WTC11 (cell line): ENCODE data around the gene CLCN7. TPM values are rescaled to one million over a fixed set of nuclear protein-coding genes. Genes with fewer than 3 reads are reported as not detected.

Experiments used
- ATAC-seq: fragments of 200-7000 bp; cut with Tn5 transposase; 2 replicates; pipeline ENCODE4 v1.10.0; 2021; ENCODE audit warnings: mild to moderate bottlenecking, moderate library complexity
- CTCF ChIA-PET: fragments of 300-600 bp; sonication (Branson Sonifier 250); formaldehyde crosslinking; loops from one replicate; lab custom pipeline; 2021; ENCODE audit warnings: antibody characterized with exemption; lab: Charles Lee
- POLR2A ChIA-PET: fragments of 350-600 bp; sonication (Branson Sonifier 250); formaldehyde crosslinking; loops from one replicate; lab custom pipeline; 2021; ENCODE audit warnings: antibody characterized with exemption; lab: Charles Lee
- DNase-seq: peaks from one replicate; pipeline ENCODE4 v3.0.0; 2021; ENCODE audit warnings: low spot score
- H3K27ac Mint-ChIP-seq: 2 replicates; pipeline ENCODE4 v1.8.0; 2021; ENCODE audit warnings: mixed read lengths
- H3K27me3 Mint-ChIP-seq: 2 replicates; pipeline ENCODE4 v1.8.0; 2021; ENCODE audit warnings: low read depth, mild to moderate bottlenecking, moderate library complexity, mixed read lengths
- H3K36me3 Mint-ChIP-seq: 2 replicates; pipeline ENCODE4 v1.8.0; 2021; ENCODE audit warnings: mixed read lengths
- H3K4me1 Mint-ChIP-seq: 2 replicates; pipeline ENCODE4 v1.8.0; 2022; ENCODE audit warnings: mixed read lengths
- H3K4me3 Mint-ChIP-seq: 2 replicates; pipeline ENCODE4 v1.8.0; 2021; ENCODE audit warnings: mild to moderate bottlenecking, moderate library complexity, mixed read lengths
- H3K9me3 Mint-ChIP-seq: 2 replicates; pipeline ENCODE4 v1.8.0; 2021; ENCODE audit warnings: mixed read lengths
- FOXK1 ChIP-seq: sonication (generic); formaldehyde crosslinking; IDR thresholded peaks from 2 replicates; pipeline ENCODE4 v1.8.0; 2022; ENCODE audit warnings: mild to moderate bottlenecking, moderate library complexity, missing genetic modification reagents
- HMGA2 ChIP-seq: fragments of 250-450 bp; sonication (Bioruptor Pico); IDR thresholded peaks from 2 replicates; pipeline ENCODE4 v1.4.0; 2021; ENCODE audit warnings: mild to moderate bottlenecking, moderate library complexity
- JAZF1 ChIP-seq: fragments of 250-450 bp; sonication (Bioruptor Pico); IDR thresholded peaks from 2 replicates; pipeline ENCODE4 v1.9.0; 2021; ENCODE audit warnings: moderate library complexity, mild to moderate bottlenecking, inconsistent platforms
- JUN ChIP-seq: sonication (generic); formaldehyde crosslinking; IDR thresholded peaks from 2 replicates; pipeline ENCODE4 v1.8.0; 2023; ENCODE audit warnings: mild to moderate bottlenecking, missing genetic modification reagents
- NR3C1 ChIP-seq: sonication (generic); formaldehyde crosslinking; conservative IDR thresholded peaks from 2 replicates; pipeline ENCODE4 v1.8.1; 2023; ENCODE audit warnings: low read depth, mild to moderate bottlenecking, missing genetic modification reagents
- PRRX2 ChIP-seq: fragments of 250-450 bp; sonication (Bioruptor Pico); IDR thresholded peaks from 2 replicates; pipeline ENCODE4 v1.8.0; 2021; ENCODE audit warnings: mild to moderate bottlenecking
- SP1 ChIP-seq: sonication (generic); formaldehyde crosslinking; conservative IDR thresholded peaks from 2 replicates; pipeline ENCODE4 v1.8.1; 2022; ENCODE audit warnings: missing genetic modification reagents
- TEAD1 ChIP-seq: sonication (generic); formaldehyde crosslinking; IDR thresholded peaks from 2 replicates; pipeline ENCODE4 v1.8.0; 2022; ENCODE audit warnings: mild to moderate bottlenecking, missing genetic modification reagents
- TEAD4 ChIP-seq: sonication (generic); formaldehyde crosslinking; IDR thresholded peaks from 2 replicates; pipeline ENCODE4 v1.8.0; 2022; ENCODE audit warnings: mild to moderate bottlenecking, missing genetic modification reagents
- ZNF121 ChIP-seq: sonication (generic); formaldehyde crosslinking; IDR thresholded peaks from 2 replicates; pipeline ENCODE4 v1.8.0; 2023; ENCODE audit warnings: missing genetic modification reagents
- ZNF232 ChIP-seq: sonication (generic); formaldehyde crosslinking; IDR thresholded peaks from 2 replicates; pipeline ENCODE4 v1.8.0; 2022; ENCODE audit warnings: mild to moderate bottlenecking, missing genetic modification reagents
- ZNF317 ChIP-seq: sonication (generic); formaldehyde crosslinking; IDR thresholded peaks from 2 replicates; pipeline ENCODE4 v1.8.1; 2023; ENCODE audit warnings: low read depth, mild to moderate bottlenecking, moderate library complexity, missing genetic modification reagents, borderline replicate concordance
- total RNA-seq: library from RNA; stranded (reverse); gene quantifications from 3 replicates; pipeline ENCODE4 v1.2.3, GENCODE V29; 2021
- TF ChIP-seq, protein P1 (sequence below): fragments of 250-450 bp; sonication (Bioruptor Pico); IDR thresholded peaks from 2 replicates; pipeline ENCODE4 v1.9.0; 2021; ENCODE audit warnings: mild to moderate bottlenecking
- TF ChIP-seq, protein P2 (sequence below): sonication (generic); formaldehyde crosslinking; IDR thresholded peaks from 2 replicates; pipeline ENCODE4 v1.8.0; 2023; ENCODE audit warnings: missing genetic modification reagents, mild to moderate bottlenecking, borderline replicate concordance
- TF ChIP-seq, protein P3 (sequence below): sonication (generic); formaldehyde crosslinking; IDR thresholded peaks from 2 replicates; pipeline ENCODE4 v1.8.1; 2022; ENCODE audit warnings: missing genetic modification reagents, borderline replicate concordance
- TF ChIP-seq, protein P4 (sequence below): sonication (generic); formaldehyde crosslinking; IDR thresholded peaks from 2 replicates; pipeline ENCODE4 v1.8.1; 2023; ENCODE audit warnings: mild to moderate bottlenecking, missing genetic modification reagents
- TF ChIP-seq, protein P5 (sequence below): sonication (generic); formaldehyde crosslinking; IDR thresholded peaks from 2 replicates; pipeline ENCODE4 v1.8.1; 2022; ENCODE audit warnings: mild to moderate bottlenecking, missing genetic modification reagents, moderate library complexity, borderline replicate concordance
- TF ChIP-seq, protein P6 (sequence below): sonication (generic); formaldehyde crosslinking; conservative IDR thresholded peaks from 2 replicates; pipeline ENCODE4 v1.8.1; 2023; ENCODE audit warnings: mild to moderate bottlenecking, low read depth, missing genetic modification reagents, moderate library complexity

CLCN7 gene
- total RNA-seq, 1 experiment from 2014 or later = 94.1 TPM

DNA sequence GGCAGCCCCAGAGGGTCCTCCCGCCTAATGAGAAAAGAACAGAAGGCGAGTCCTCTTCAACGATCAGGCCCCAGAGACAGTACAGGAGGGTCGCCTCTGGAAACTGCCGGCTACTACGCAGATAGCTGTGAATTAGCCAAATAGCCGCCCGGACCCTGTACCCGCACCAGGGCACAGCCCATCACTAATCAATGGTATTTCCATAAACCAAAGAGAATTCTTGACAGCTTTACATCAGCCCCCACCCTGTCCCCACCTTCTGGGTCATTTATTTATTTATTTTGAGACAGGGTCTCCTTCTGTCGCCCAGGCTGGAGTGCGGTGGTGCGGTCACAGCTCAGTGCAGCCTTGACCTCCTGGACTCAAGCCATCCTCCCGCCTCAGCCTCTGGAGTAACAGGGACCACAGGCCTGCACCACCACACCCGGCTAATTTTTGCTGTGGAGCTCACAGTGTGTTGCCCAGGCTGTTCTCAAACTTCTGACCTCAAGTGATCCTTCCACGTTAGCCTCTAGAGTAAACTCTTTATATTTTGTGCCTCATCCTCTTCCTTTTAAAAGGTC, 805 bp upstream of the CLCN7 start (continued):
- TF ChIP-seq, protein P1, sequence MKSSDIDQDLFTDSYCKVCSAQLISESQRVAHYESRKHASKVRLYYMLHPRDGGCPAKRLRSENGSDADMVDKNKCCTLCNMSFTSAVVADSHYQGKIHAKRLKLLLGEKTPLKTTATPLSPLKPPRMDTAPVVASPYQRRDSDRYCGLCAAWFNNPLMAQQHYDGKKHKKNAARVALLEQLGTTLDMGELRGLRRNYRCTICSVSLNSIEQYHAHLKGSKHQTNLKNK (CRISPR knock-in tag) = no peak
- TF ChIP-seq, protein P2, sequence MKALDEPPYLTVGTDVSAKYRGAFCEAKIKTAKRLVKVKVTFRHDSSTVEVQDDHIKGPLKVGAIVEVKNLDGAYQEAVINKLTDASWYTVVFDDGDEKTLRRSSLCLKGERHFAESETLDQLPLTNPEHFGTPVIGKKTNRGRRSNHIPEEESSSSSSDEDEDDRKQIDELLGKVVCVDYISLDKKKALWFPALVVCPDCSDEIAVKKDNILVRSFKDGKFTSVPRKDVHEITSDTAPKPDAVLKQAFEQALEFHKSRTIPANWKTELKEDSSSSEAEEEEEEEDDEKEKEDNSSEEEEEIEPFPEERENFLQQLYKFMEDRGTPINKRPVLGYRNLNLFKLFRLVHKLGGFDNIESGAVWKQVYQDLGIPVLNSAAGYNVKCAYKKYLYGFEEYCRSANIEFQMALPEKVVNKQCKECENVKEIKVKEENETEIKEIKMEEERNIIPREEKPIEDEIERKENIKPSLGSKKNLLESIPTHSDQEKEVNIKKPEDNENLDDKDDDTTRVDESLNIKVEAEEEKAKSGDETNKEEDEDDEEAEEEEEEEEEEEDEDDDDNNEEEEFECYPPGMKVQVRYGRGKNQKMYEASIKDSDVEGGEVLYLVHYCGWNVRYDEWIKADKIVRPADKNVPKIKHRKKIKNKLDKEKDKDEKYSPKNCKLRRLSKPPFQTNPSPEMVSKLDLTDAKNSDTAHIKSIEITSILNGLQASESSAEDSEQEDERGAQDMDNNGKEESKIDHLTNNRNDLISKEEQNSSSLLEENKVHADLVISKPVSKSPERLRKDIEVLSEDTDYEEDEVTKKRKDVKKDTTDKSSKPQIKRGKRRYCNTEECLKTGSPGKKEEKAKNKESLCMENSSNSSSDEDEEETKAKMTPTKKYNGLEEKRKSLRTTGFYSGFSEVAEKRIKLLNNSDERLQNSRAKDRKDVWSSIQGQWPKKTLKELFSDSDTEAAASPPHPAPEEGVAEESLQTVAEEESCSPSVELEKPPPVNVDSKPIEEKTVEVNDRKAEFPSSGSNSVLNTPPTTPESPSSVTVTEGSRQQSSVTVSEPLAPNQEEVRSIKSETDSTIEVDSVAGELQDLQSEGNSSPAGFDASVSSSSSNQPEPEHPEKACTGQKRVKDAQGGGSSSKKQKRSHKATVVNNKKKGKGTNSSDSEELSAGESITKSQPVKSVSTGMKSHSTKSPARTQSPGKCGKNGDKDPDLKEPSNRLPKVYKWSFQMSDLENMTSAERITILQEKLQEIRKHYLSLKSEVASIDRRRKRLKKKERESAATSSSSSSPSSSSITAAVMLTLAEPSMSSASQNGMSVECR = no peak
- TF ChIP-seq, protein P3, sequence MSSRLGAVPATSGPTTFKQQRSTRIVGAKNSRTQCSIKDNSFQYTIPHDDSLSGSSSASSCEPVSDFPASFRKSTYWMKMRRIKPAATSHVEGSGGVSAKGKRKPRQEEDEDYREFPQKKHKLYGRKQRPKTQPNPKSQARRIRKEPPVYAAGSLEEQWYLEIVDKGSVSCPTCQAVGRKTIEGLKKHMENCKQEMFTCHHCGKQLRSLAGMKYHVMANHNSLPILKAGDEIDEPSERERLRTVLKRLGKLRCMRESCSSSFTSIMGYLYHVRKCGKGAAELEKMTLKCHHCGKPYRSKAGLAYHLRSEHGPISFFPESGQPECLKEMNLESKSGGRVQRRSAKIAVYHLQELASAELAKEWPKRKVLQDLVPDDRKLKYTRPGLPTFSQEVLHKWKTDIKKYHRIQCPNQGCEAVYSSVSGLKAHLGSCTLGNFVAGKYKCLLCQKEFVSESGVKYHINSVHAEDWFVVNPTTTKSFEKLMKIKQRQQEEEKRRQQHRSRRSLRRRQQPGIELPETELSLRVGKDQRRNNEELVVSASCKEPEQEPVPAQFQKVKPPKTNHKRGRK (CRISPR knock-in tag) = no peak
- TF ChIP-seq JUN (no peak), NR3C1 (CRISPR knock-in tag) (no peak), PRRX2 (CRISPR knock-in tag) (no peak), JAZF1 (CRISPR knock-in tag) (no peak)

DNA sequence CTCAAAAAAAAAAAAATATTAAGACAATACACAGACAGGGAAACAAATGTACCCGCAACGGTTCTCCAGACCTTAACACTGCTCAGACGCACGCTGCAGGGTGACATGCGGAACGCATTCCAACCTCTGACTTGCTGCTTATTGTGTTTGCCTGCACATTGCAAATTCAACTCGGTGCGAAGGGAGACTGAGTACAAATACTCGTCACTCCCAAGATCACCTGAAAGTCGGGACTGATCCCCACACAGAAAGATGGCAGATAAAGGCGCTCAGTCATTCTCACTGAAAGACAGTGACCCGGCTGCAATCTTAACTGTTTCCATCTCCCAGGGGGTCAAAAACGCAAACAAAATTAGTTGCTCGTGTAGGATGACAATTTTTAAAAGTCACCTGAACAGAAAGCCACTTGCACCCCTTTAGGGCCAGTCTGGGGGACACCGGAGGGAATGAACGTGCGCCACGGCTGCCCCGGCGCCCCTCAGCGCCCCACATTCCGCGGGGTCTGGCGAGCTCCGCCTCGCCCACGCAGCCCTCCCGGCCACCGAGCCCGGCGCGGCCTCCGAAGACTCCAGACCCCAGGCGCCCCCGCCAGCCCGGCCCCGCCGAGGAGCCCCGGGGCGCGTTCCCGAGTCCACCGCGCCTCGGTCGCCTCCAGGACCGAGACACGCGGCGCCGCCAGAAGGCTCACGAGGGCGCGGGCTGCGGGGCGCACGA, 589 bp downstream of the CLCN7 start:
- peak overlapping the region; percentile 79 for H3K4me3 Mint-ChIP-seq
- CTCF ChIA-PET = no interaction called here
- no peak for TF ChIP-seq FOXK1
- no peak for TF ChIP-seq ZNF232
- no peak for TF ChIP-seq ZNF317
- TF ChIP-seq, protein P4, sequence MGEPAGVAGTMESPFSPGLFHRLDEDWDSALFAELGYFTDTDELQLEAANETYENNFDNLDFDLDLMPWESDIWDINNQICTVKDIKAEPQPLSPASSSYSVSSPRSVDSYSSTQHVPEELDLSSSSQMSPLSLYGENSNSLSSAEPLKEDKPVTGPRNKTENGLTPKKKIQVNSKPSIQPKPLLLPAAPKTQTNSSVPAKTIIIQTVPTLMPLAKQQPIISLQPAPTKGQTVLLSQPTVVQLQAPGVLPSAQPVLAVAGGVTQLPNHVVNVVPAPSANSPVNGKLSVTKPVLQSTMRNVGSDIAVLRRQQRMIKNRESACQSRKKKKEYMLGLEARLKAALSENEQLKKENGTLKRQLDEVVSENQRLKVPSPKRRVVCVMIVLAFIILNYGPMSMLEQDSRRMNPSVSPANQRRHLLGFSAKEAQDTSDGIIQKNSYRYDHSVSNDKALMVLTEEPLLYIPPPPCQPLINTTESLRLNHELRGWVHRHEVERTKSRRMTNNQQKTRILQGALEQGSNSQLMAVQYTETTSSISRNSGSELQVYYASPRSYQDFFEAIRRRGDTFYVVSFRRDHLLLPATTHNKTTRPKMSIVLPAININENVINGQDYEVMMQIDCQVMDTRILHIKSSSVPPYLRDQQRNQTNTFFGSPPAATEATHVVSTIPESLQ (CRISPR knock-in tag) = no peak
- H3K27ac Mint-ChIP-seq = peak overlapping the region; percentile 87
- ATAC-seq = peak; percentile 20
- H3K9me3 Mint-ChIP-seq = peaks cover 14% of the 10 kb centered on the region
- DNase-seq = no peak
- POLR2A ChIA-PET = no interaction called here
- no peaks in the 10 kb centered on the region for H3K36me3 Mint-ChIP-seq
- H3K4me1 Mint-ChIP-seq = peaks cover 9% of the 10 kb centered on the region
- peaks cover 5% of the 10 kb centered on the region for H3K27me3 Mint-ChIP-seq

DNA sequence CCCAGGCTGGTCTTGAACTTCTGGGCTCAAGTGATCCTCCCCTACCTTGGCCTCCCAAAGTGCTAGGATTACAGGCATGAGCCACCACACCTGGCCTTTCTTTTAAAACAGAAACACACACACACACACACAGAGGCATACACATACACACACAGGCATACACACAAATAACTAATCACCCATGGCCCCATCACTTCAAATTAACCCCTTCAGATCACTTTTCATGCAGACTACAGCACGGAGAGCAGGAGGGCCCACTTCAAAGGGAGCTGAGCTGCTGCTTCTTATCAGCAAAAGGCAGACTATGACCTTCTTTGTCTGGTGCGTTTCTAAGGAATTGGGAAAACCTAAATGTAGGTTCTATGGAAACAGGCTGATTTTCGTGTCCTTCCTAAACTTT, 1.9 kb downstream of the CLCN7 start:
- peaks cover 9% of the 10 kb centered on the region for H3K9me3 Mint-ChIP-seq
- H3K4me3 Mint-ChIP-seq = peak overlapping the region; percentile 47
- H3K27ac Mint-ChIP-seq = peak overlapping the region; percentile 57; the same call in 1 of the 2 replicates
- peaks cover 9% of the 10 kb centered on the region for H3K4me1 Mint-ChIP-seq
- CTCF ChIA-PET = no interaction called here
- no peaks in the 10 kb centered on the region for H3K36me3 Mint-ChIP-seq
- no peak for DNase-seq
- TF ChIP-seq SP1 (CRISPR knock-in tag) (no peak), ZNF121 (no peak), ZNF232 (no peak), TEAD1 (no peak), JUN (no peak), PRRX2 (CRISPR knock-in tag) (no peak), TEAD4 (CRISPR knock-in tag) (no peak), HMGA2 (CRISPR knock-in tag) (no peak)
- TF ChIP-seq, protein P5, sequence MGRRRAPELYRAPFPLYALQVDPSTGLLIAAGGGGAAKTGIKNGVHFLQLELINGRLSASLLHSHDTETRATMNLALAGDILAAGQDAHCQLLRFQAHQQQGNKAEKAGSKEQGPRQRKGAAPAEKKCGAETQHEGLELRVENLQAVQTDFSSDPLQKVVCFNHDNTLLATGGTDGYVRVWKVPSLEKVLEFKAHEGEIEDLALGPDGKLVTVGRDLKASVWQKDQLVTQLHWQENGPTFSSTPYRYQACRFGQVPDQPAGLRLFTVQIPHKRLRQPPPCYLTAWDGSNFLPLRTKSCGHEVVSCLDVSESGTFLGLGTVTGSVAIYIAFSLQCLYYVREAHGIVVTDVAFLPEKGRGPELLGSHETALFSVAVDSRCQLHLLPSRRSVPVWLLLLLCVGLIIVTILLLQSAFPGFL (CRISPR knock-in tag) = no peak
- TF ChIP-seq, protein P6, sequence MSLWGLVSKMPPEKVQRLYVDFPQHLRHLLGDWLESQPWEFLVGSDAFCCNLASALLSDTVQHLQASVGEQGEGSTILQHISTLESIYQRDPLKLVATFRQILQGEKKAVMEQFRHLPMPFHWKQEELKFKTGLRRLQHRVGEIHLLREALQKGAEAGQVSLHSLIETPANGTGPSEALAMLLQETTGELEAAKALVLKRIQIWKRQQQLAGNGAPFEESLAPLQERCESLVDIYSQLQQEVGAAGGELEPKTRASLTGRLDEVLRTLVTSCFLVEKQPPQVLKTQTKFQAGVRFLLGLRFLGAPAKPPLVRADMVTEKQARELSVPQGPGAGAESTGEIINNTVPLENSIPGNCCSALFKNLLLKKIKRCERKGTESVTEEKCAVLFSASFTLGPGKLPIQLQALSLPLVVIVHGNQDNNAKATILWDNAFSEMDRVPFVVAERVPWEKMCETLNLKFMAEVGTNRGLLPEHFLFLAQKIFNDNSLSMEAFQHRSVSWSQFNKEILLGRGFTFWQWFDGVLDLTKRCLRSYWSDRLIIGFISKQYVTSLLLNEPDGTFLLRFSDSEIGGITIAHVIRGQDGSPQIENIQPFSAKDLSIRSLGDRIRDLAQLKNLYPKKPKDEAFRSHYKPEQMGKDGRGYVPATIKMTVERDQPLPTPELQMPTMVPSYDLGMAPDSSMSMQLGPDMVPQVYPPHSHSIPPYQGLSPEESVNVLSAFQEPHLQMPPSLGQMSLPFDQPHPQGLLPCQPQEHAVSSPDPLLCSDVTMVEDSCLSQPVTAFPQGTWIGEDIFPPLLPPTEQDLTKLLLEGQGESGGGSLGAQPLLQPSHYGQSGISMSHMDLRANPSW = no peak
- ATAC-seq = no peak
- POLR2A ChIA-PET = no interaction called here
- H3K27me3 Mint-ChIP-seq = peaks cover 5% of the 10 kb centered on the region
